Colonic mucosa (tissue), 4 donors: ENCODE data around the gene TRPT1. TPM values are rescaled to one million over a fixed set of nuclear protein-coding genes. Genes with fewer than 3 reads are reported as not detected.

Experiments used
- DNase-seq: peaks from one replicate; pipeline ENCODE4 v3.0.0-alpha.2; 2020
- H3K27ac ChIP-seq: fragments of 200-600 bp; one replicate; pipeline ENCODE4 v1.8.0; 2021
- H3K27me3 ChIP-seq: fragments of 200-600 bp; one replicate; pipeline ENCODE4 v1.8.0; 2021
- H3K36me3 ChIP-seq: fragments of 200-600 bp; one replicate; pipeline ENCODE4 v1.8.0; 2021
- H3K4me1 ChIP-seq: fragments of 200-600 bp; one replicate; pipeline ENCODE4 v1.8.0; 2021; ENCODE audit warnings: mild to moderate bottlenecking
- H3K4me3 ChIP-seq: fragments of 200-600 bp; one replicate; pipeline ENCODE4 v1.8.0; 2021
- H3K9ac ChIP-seq, 2 donors: one replicate each; pipeline ENCODE4 v1.7.0; 2013; ENCODE audit warnings: control low read depth in 2 of 2, low read depth in 2 of 2, low read length in 2 of 2
- H3K9me3 ChIP-seq: fragments of 200-600 bp; one replicate; pipeline ENCODE4 v1.8.0; 2021
- intact Hi-C: fragments of 100-400 bp; cut with DNase I; formaldehyde crosslinking; loops from one replicate; pipeline ENCODE4 v1.14.1; 2022
- total RNA-seq, 2 donors: library from RNA; stranded (reverse); fragmentation: NEBNext Ultra II Directional in 1 of 2; extraction: Animal tissue kit (Norgen Biotek cat#: 25700) in 1 of 2; gene quantifications; one replicate each; pipeline ENCODE4 v1.2.1, GENCODE V29; 2021
- TF ChIP-seq, protein P1 (sequence below): fragments of 200-600 bp; IDR thresholded peaks from one replicate; pipeline ENCODE4 v1.8.0; 2022; ENCODE audit warnings: antibody characterized with exemption, mild to moderate bottlenecking
- donor health status: healthy.
- donor health status: DM: no; HTN: no; CAD: no.
- donor health status: DM: no; HTN: no; CAD: no.

Gene TRPT1
- total RNA-seq, 2 donors from 2014 or later: 52.3 to 63.6 TPM

DNA sequence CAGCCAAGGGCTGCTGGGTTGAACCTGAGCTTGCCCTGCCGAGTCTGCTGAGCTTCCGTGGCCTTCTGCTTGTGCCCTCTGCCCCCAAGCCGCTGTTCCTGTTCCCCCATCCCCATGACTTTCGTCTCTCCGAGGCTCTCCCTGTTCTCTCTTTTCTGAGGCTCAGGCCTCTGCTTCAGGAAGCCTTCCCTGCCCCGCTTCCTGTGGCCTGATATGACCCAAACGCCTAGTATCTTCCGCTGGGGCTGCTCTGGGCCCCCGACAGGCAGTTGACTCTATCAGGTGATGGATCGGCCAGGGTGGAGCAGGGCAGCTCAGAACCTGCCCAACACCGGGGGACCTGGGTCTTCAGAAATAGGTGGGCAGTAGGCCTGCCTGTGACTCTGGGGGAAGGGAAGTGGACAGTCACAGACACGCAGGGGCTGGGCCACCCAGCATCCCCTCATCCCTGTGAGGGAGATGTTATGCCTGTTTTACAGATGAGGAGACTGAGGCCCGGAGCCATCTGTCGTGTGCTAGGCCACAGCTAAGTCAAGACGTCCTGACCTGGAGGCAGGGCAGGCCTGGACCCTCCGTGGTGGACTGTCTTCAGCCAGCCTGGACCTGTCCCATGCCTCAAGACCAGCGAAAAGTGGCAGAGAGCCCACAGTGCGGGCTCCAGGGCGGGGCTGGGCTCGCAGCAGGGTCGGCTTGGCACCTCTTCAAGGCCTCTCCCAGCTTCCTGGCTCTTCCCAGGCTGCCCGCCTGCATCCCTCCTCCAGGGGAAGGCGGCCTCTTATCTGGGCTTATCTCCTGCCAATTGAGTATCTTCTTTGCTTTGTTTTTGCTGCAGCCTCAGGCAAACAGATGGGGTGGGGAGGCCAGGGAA is 42.3 kb upstream of the TRPT1 start:
- Histone ChIP-seq H3K4me1 (peaks cover 24% of the 10 kb centered on the region), H3K36me3 (peaks cover 22% of the 10 kb centered on the region)
- intact Hi-C loops: loop anchor here (2.0 kb wide), 1 partner anchor 35 kb away; no protein-coding TSS in a partner anchor

DNA sequence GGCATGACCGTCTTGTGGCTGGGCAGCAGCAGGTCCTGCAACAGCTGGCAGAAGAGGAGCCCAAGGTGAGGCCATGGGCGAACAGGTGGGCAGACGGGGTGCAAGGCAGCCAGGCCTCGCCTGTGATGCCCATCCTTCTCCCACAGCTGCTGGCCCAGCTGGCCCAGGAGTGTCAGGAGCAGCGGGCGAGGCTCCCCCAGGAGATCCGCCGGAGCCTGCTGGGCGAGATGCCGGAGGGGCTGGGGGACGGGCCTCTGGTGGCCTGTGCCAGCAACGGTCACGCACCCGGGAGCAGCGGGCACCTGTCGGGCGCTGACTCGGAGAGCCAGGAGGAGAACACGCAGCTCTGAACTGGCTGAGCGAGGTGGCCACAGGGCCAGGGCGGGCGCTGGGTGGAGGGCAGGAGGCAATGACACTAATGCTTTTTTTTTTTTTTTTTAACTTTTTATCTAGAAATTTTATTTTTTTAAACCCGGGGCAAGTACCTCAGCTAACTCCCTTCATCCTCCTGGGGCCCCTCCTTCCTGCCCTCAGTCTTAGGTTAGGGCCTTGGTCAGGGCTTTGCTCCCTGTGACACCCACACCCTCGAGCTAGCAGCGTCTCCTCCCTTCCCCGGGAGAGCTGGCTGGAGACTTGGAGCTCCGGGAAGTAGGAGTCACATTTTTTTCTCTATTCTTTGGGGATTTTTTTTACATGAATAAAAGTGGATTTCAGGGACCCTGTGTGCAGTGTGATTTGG is 41.4 kb upstream of the TRPT1 start:
- peak; percentile 60 for DNase-seq
- H3K4me3 ChIP-seq: no peak overlapping the region
- H3K27me3 ChIP-seq: no peaks in the 10 kb centered on the region
- H3K9me3 ChIP-seq: no peaks in the 10 kb centered on the region
- H3K36me3 ChIP-seq: peaks cover 22% of the 10 kb centered on the region
- TF ChIP-seq, protein P1, sequence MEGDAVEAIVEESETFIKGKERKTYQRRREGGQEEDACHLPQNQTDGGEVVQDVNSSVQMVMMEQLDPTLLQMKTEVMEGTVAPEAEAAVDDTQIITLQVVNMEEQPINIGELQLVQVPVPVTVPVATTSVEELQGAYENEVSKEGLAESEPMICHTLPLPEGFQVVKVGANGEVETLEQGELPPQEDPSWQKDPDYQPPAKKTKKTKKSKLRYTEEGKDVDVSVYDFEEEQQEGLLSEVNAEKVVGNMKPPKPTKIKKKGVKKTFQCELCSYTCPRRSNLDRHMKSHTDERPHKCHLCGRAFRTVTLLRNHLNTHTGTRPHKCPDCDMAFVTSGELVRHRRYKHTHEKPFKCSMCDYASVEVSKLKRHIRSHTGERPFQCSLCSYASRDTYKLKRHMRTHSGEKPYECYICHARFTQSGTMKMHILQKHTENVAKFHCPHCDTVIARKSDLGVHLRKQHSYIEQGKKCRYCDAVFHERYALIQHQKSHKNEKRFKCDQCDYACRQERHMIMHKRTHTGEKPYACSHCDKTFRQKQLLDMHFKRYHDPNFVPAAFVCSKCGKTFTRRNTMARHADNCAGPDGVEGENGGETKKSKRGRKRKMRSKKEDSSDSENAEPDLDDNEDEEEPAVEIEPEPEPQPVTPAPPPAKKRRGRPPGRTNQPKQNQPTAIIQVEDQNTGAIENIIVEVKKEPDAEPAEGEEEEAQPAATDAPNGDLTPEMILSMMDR: no peak
- H3K4me1 ChIP-seq: peaks cover 21% of the 10 kb centered on the region
- H3K27ac ChIP-seq: peak overlapping the region; percentile 98
- intact Hi-C loops: no loop called here
- H3K9ac ChIP-seq: peak overlapping the region in 1 of 2 donors; percentile 94

More for the DNA sequence above, 42.3 kb upstream of the TRPT1 start:
- Histone ChIP-seq H3K27me3 (no peaks in the 10 kb centered on the region), H3K9me3 (no peaks in the 10 kb centered on the region), H3K9ac (peak overlapping the region; percentile 80 to 94), H3K4me3 (peak overlapping the region; percentile 67), H3K27ac (peak overlapping the region; percentile 98)
- peak; percentile 82 for DNase-seq
- TF ChIP-seq, protein P1: no peak

DNA sequence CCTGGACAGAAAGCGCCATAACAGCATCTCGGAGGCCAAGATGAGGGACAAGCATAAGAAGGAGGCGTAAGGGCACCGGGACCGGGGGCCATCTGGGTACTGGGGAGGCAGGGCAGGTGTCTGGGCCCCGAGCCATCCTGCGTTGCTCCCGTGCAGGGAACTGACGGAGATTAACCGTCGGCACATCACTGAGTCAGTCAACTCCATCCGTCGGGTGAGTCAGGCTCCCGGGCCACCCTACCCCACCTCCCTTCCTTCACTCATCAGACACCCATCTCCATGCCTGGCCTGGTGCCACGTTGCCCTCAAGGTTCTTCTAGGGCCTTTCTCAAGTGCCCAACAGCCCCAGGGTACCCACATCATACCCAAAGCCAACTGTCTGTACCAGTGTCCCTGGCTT is 40.4 kb upstream of the TRPT1 start:
- peaks cover 16% of the 10 kb centered on the region for H3K4me1 ChIP-seq
- H3K27ac ChIP-seq: no peak overlapping the region
- peak overlapping the region in 1 of 2 donors; percentile 29 for H3K9ac ChIP-seq
- H3K36me3 ChIP-seq: peaks cover 22% of the 10 kb centered on the region
- intact Hi-C loops: no loop called here
- DNase-seq: no peak
- H3K27me3 ChIP-seq: no peaks in the 10 kb centered on the region
- no peak overlapping the region for H3K4me3 ChIP-seq
- H3K9me3 ChIP-seq: no peaks in the 10 kb centered on the region
- TF ChIP-seq, protein P1: no peak

DNA sequence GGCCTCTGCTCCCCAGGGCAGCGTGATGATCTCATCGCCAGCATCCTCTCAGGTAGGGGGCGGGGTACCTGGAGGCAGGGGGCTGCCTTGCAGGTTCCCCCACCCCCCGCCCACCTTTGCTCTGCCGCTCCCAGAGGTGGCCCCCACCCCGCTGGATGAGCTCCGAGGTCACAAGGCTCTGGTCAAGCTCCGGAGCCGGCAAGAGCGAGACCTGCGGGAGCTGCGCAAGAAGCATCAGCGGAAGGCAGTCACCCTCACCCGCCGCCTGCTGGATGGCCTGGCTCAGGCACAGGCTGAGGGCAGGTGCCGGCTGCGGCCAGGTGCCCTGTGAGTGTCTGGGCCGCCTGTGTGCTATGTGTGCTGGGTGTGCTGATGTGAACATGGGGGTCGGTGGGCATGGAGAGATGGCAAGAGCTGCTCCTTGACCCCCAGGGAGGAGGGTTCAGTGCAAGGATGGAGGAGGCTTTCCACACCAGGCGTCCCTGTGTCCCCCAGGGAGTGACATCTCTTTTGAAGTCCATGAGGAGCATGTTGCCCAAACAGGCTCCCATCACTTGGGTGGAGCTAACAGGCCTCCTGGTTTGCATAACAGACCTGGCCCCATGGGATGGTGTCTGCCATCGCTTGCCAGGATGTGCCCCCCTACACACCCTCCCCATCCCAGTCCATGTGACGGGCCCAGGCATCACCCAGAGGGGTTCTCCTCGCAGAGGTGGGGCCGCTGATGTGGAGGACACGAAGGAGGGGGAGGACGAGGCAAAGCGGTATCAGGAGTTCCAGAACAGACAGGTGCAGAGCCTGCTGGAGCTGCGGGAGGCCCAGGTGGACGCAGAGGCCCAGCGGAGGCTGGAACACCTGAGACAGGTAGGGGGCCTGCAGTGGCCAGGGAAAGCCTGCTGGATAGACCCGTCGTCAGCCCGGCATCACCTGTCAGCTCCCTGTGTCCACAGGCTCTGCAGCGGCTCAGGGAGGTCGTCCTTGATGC is 39.5 kb upstream of the TRPT1 start:
- Histone ChIP-seq H3K4me1 (peaks cover 16% of the 10 kb centered on the region), H3K9ac (peak overlapping the region in 1 of 2 donors; percentile 29), H3K27ac (no peak overlapping the region), H3K4me3 (no peak overlapping the region), H3K9me3 (no peaks in the 10 kb centered on the region), H3K36me3 (peaks cover 22% of the 10 kb centered on the region), H3K27me3 (no peaks in the 10 kb centered on the region)
- DNase-seq: no peak
- intact Hi-C loops: no loop called here
- TF ChIP-seq, protein P1: no peak
